ENCODE data around the gene TOP2A.

GRCh38 chr17:40411821-40412220 is 5.9 kb downstream of the TOP2A start:
- TF ChIP-seq CTCF (IDR thresholded peaks at IDR 0.05; ENCODE audit: borderline replicate concordance, extremely low read depth, low read length, poor library complexity, severe bottlenecking) (no peak), EZH2 (IDR thresholded peaks at IDR 0.05; ENCODE audit: borderline replicate concordance, low read depth, low read length, severe bottlenecking) (no peak)

All from DND-41 (cell line).